CD4-positive, alpha-beta T cell treated with Interferon alpha-2 for 1 hour (primary cell): ENCODE measurements around the gene CDKN2B.

Experiments
- DNase-seq, 2 donors: peaks; one replicate each; pipeline ENCODE4 v3.0.0-alpha.2; 2020 to 2022

The CDKN2B gene

GRCh38 chr9:21993893-21994555, 15.1 kb downstream of the CDKN2B start, which contains the start of gene CDKN2A:
TSS of gene CDKN2A (minus strand) at chr9:21994392.
- peak; percentile 52 to 71 for DNase-seq

- DNase-seq, result no peak
These were observed 16.1 kb downstream of the CDKN2B start for GRCh38 chr9:21993007-21993406.

- no peak for DNase-seq
These were observed 17.8 kb downstream of the CDKN2B start for GRCh38 chr9:21991072-21991959.

GRCh38 chr9:21989440-21990189, 19.5 kb downstream of the CDKN2B start:
- no peak for DNase-seq

GRCh38 chr9:21988056-21988990, 20.8 kb downstream of the CDKN2B start:
- DNase-seq, result no peak

GRCh38 chr9:21985964-21986667, 23.0 kb downstream of the CDKN2B start:
- no peak for DNase-seq

- DNase-seq, result no peak
These were observed 25.0 kb downstream of the CDKN2B start for GRCh38 chr9:21984101-21984500.

GRCh38 chr9:21983561-21983935, 25.6 kb downstream of the CDKN2B start:
- no peak for DNase-seq

GRCh38 chr9:21982861-21983560, 26.1 kb downstream of the CDKN2B start:
- DNase-seq, result no peak

- no peak for DNase-seq
These were observed 26.7 kb downstream of the CDKN2B start for GRCh38 chr9:21982391-21982790.

GRCh38 chr9:21976334-21976875, 32.7 kb downstream of the CDKN2B start:
- DNase-seq, result no peak

- DNase-seq, result peak in 1 of 2 donors; percentile 55
These were observed 34.2 kb downstream of the CDKN2B start for GRCh38 chr9:21974722-21975409.

- DNase-seq, result no peak
These were observed 34.8 kb downstream of the CDKN2B start for GRCh38 chr9:21974343-21974721.

- no peak for DNase-seq
These were observed 36.7 kb downstream of the CDKN2B start for GRCh38 chr9:21972361-21972760.

GRCh38 chr9:21970800-21971640, 38.1 kb downstream of the CDKN2B start:
- DNase-seq, result no peak

- DNase-seq, result no peak
These were observed 38.9 kb downstream of the CDKN2B start for GRCh38 chr9:21969951-21970799.

GRCh38 chr9:21969011-21969940, 39.8 kb downstream of the CDKN2B start:
- DNase-seq, result no peak
